Measurements from ENCODE around the gene ALB. TPM values are rescaled to one million over a fixed set of nuclear protein-coding genes. Genes with fewer than 3 reads are reported as not detected.

The ALB gene
- total and polyA plus RNA-seq, 2 of the 8 experiments (the other 6 are each of a cell fraction or from before 2014, with no cell fraction given), result 0.12 TPM; not detected in 1

GRCh38 chr4:73459048-73459421, 54.9 kb downstream of the ALB start (continued):
- TF ChIP-seq CHD7 (IDR thresholded peaks at IDR 0.05; ENCODE audit: insufficient replicate concordance, low read length) (no peak), RAD21 (IDR thresholded peaks at IDR 0.05 in 1 of 2, conservative IDR thresholded peaks at IDR 0.05 in 1 of 2; ENCODE audit: low read depth in 2 of 2, low read length in 2 of 2) (no peak)

All from H1 (cell line).